Measurements from ENCODE around the gene IKZF3. TPM values are rescaled to one million over a fixed set of nuclear protein-coding genes. Genes with fewer than 3 reads are reported as not detected.
A peak's percentile ranks its signal among the peaks of the same experiment; 100 is the strongest.

The IKZF3 gene
- total RNA-seq, 2 donors from 2014 or later = 0.55 to 1.7 TPM

- WGBS = 25% methylated on average over 2 of the region's 2 CpGs
- Histone ChIP-seq H3K9me3 (no peaks in the 10 kb centered on the region), H3K4me3 (no peak overlapping the region), H3K36me3 (no peaks in the 10 kb centered on the region), H3K4me1 (replicated peaks) (no peaks in the 10 kb centered on the region), H3K27ac (no peak overlapping the region), H3K27me3 (replicated peaks; ENCODE audit: insufficient read depth) (peaks cover 6% of the 10 kb centered on the region)
- TF ChIP-seq CTCF (IDR thresholded peaks at IDR 0.05) (peak in 1 of 4 experiments; percentile 60), POLR2AphosphoS5 (IDR thresholded peaks at IDR 0.05) (no peak)
- intact Hi-C loops (cut with DNase I) = no loop called here
- DNase-seq (ENCODE audit: low spot score) = no peak
Measured at GRCh38 chr17:39872751-39873150, 8.6 kb upstream of the IKZF3 start.

- no peak for DNase-seq (ENCODE audit: low spot score)
- Histone ChIP-seq H3K9me3 (no peaks in the 10 kb centered on the region), H3K27ac (no peak overlapping the region), H3K4me1 (replicated peaks) (no peaks in the 10 kb centered on the region), H3K4me3 (no peak overlapping the region), H3K27me3 (replicated peaks; ENCODE audit: insufficient read depth) (peaks cover 7% of the 10 kb centered on the region), H3K36me3 (no peaks in the 10 kb centered on the region)
- intact Hi-C loops (cut with DNase I) = no loop called here
- 82% methylated on average over 2 of the region's 2 CpGs for WGBS
- no peak for TF ChIP-seq CTCF (IDR thresholded peaks at IDR 0.05)
- TF ChIP-seq POLR2A (IDR thresholded peaks at IDR 0.05) = no peak
- no peak for TF ChIP-seq POLR2AphosphoS5 (IDR thresholded peaks at IDR 0.05)
Measured at GRCh38 chr17:39871801-39872200, 7.7 kb upstream of the IKZF3 start.

- peaks cover 7% of the 10 kb centered on the region for H3K27me3 ChIP-seq (replicated peaks; ENCODE audit: insufficient read depth)
- no peaks in the 10 kb centered on the region for H3K36me3 ChIP-seq
- no peak for DNase-seq (ENCODE audit: low spot score)
- no peak for TF ChIP-seq POLR2AphosphoS5 (IDR thresholded peaks at IDR 0.05)
- no peak for TF ChIP-seq POLR2A (IDR thresholded peaks at IDR 0.05)
- no peak for TF ChIP-seq CTCF (IDR thresholded peaks at IDR 0.05)
- WGBS = 91% methylated on average over 1 of the region's 1 CpG
- intact Hi-C loops (cut with DNase I) = no loop called here
- no peak overlapping the region for H3K4me3 ChIP-seq
- no peaks in the 10 kb centered on the region for H3K4me1 ChIP-seq (replicated peaks)
- H3K27ac ChIP-seq = no peak overlapping the region
- no peaks in the 10 kb centered on the region for H3K9me3 ChIP-seq
Measured at GRCh38 chr17:39870776-39871175, 6.7 kb upstream of the IKZF3 start.

GRCh38 chr17:39868554-39868942 lies 4.4 kb upstream of the IKZF3 start:
- DNase-seq (ENCODE audit: low spot score) = no peak
- H3K9me3 ChIP-seq = no peaks in the 10 kb centered on the region
- intact Hi-C loops (cut with DNase I) = no loop called here
- no peak overlapping the region for H3K4me3 ChIP-seq
- H3K27me3 ChIP-seq (replicated peaks; ENCODE audit: insufficient read depth) = peaks cover 7% of the 10 kb centered on the region
- 76% methylated on average over 17 of the region's 17 CpGs for WGBS
- no peak overlapping the region for H3K27ac ChIP-seq
- TF ChIP-seq POLR2AphosphoS5 (IDR thresholded peaks at IDR 0.05) (no peak), POLR2A (IDR thresholded peaks at IDR 0.05) (no peak), CTCF (IDR thresholded peaks at IDR 0.05) (no peak)
- H3K4me1 ChIP-seq (replicated peaks) = peaks cover 3% of the 10 kb centered on the region
- H3K36me3 ChIP-seq = no peaks in the 10 kb centered on the region

DNA sequence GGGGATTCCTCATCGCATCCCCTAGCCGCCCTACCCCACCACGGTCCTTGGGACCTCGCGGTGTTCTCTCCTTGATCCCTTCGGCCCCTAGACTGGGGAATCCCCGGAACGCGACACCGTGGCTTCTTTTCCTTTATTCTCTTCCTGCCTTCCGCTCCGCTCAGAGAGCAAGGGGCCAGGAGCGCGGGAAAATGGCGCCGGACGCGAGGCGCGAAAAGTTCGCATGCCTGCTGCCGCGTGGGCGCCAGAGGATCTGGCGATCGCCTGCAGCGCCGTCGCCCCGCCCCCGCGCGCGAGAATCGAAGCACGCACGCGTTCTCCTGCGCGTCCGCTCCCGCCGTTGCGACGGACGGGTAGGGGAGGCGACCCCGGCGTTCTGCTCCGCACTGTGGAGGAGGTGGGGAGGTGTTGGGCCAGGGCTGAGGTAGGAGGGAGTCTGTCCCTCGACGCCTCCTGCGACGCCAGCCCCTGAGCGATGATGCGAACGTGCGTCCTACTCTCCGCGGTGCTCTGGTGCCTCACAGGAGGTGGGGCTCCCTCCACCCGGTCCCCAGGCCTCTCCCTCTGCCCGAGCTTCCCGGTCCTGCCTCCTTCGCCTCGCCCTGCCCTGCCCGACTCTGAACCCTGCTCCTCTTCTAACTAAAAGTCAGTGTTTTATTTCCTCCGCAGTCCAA lies 3.9 kb upstream of the IKZF3 start, which contains the start of gene ZPBP2:
Gene ZPBP2, plus strand, starts transcription at position 323 of the 674 bp plus-strand sequence. Its CDS starts 153 bp downstream, at position 476.
- WGBS = 25% methylated on average over 67 of the region's 67 CpGs
- Histone ChIP-seq H3K4me3 (no peak within 1 kb of the TSS), H3K36me3 (no peaks in the 10 kb centered on the region), H3K4me1 (replicated peaks) (peaks cover 3% of the 10 kb centered on the region), H3K27me3 (replicated peaks; ENCODE audit: insufficient read depth) (peaks cover 7% of the 10 kb centered on the region), H3K27ac (no peak within 1 kb of the TSS), H3K9me3 (no peaks in the 10 kb centered on the region)
- intact Hi-C loops (cut with DNase I) = no loop called here
- TF ChIP-seq CTCF (IDR thresholded peaks at IDR 0.05) (no peak), POLR2A (IDR thresholded peaks at IDR 0.05) (no peak), POLR2AphosphoS5 (IDR thresholded peaks at IDR 0.05) (no peak)
- no peak for DNase-seq (ENCODE audit: low spot score)
